IMR-90 (cell line): ENCODE data around the gene MCL1. TPM values are rescaled to one million over a fixed set of nuclear protein-coding genes. Genes with fewer than 3 reads are reported as not detected.
A peak's percentile ranks its signal among the peaks of the same experiment; 100 is the strongest.

Source experiments
- ATAC-seq: fragments of 200-7000 bp; cut with Tn5 transposase; 2 replicates; pipeline ENCODE4 v1.9.1; 2020; ENCODE audit warnings: low read depth, mild to moderate bottlenecking, moderate library complexity
- BruUV-seq: library from RNA; stranded (reverse); fragments of 400-500 nt; replicated peaks from 2 replicates; lab custom pipeline; 2021; lab: Mats Ljungman, UMichigan
- CTCF ChIA-PET: fragments of 300-600 bp; formaldehyde crosslinking; extraction: SDS; loops from one replicate; lab custom pipeline; 2021; ENCODE audit warnings: antibody characterized with exemption; lab: Yijun Ruan, JAX
- POLR2A ChIA-PET: fragments of 300-600 bp; sonication (Branson Sonifier 250); formaldehyde crosslinking; loops from one replicate; lab custom pipeline; 2022; ENCODE audit warnings: antibody characterized with exemption; ENCODE audit not compliant: unreplicated experiment; lab: Charles Lee
- DNase-seq: peaks from one replicate; pipeline ENCODE4 v3.0.0; 2013
- H2AFZ ChIP-seq: replicated peaks from 2 replicates; pipeline ENCODE3; 2013; ENCODE audit warnings: low read length, mild to moderate bottlenecking; ENCODE audit not compliant: poor library complexity
- H2AK5ac ChIP-seq: 2 replicates; pipeline ENCODE4 v1.6.1; 2013; ENCODE audit warnings: low read depth, low read length, inconsistent platforms
- H2AK9ac ChIP-seq: replicated peaks from 2 replicates; pipeline ENCODE3; 2013; ENCODE audit warnings: mild to moderate bottlenecking, low read depth, low read length, moderate library complexity; ENCODE audit not compliant: poor library complexity
- H2BK120ac ChIP-seq: 2 replicates; pipeline ENCODE4 v1.6.1; 2013; ENCODE audit warnings: low read depth, low read length, inconsistent platforms
- H2BK15ac ChIP-seq: 3 replicates; pipeline ENCODE4 v1.6.1; 2013; ENCODE audit warnings: low read depth, low read length, inconsistent platforms
- H2BK20ac ChIP-seq: 2 replicates; pipeline ENCODE4 v1.6.1; 2013; ENCODE audit warnings: low read depth, mild to moderate bottlenecking, inconsistent platforms, low read length, moderate library complexity
- H2BK5ac ChIP-seq: 2 replicates; pipeline ENCODE4 v1.6.1; 2013; ENCODE audit warnings: mild to moderate bottlenecking, low read depth, low read length, inconsistent platforms; ENCODE audit not compliant: poor library complexity, severe bottlenecking
- H3K14ac ChIP-seq: replicated peaks from 2 replicates; pipeline ENCODE4 v1.6.1; 2013; ENCODE audit warnings: low read depth, low read length, inconsistent platforms
- H3K18ac ChIP-seq: 2 replicates; pipeline ENCODE4 v1.6.1; 2013; ENCODE audit warnings: low read depth, low read length, control low read depth
- H3K23ac ChIP-seq: 2 replicates; pipeline ENCODE4 v1.6.1; 2013; ENCODE audit warnings: low read depth, low read length, inconsistent platforms
- H3K27ac ChIP-seq: 2 replicates; pipeline ENCODE4 v1.5.1; 2013; ENCODE audit warnings: mild to moderate bottlenecking, control low read depth, low read length; ENCODE audit not compliant: insufficient read depth
- H3K27me3 ChIP-seq: 2 replicates; pipeline ENCODE4 v1.6.1; 2013; ENCODE audit warnings: low read length; ENCODE audit not compliant: control insufficient read depth, insufficient read depth
- H3K36me3 ChIP-seq: 2 replicates; pipeline ENCODE4 v1.6.1; 2013; ENCODE audit warnings: low read length, mixed read lengths; ENCODE audit not compliant: control insufficient read depth, insufficient read depth
- H3K4ac ChIP-seq: 2 replicates; pipeline ENCODE4 v1.6.1; 2013; ENCODE audit warnings: low read depth, low read length, inconsistent platforms
- H3K4me1 ChIP-seq: 2 replicates; pipeline ENCODE4 v1.6.1; 2013; ENCODE audit warnings: low read length, mixed read lengths; ENCODE audit not compliant: control insufficient read depth, insufficient read depth
- H3K4me2 ChIP-seq: 2 replicates; pipeline ENCODE4 v1.6.1; 2013; ENCODE audit warnings: low read depth, mild to moderate bottlenecking, control low read depth, low read length, moderate library complexity
- H3K4me3 ChIP-seq: 2 replicates; pipeline ENCODE4 v1.5.1; 2013; ENCODE audit warnings: low read depth, mild to moderate bottlenecking, control low read depth, low read length, moderate library complexity; ENCODE audit not compliant: insufficient read depth
- H3K56ac ChIP-seq: 2 replicates; pipeline ENCODE4 v1.6.1; 2013; ENCODE audit warnings: low read length, inconsistent platforms; ENCODE audit not compliant: insufficient read depth; ENCODE audit errors: extremely low read depth
- H3K79me1 ChIP-seq, 2 experiments: 2 replicates each; pipeline ENCODE4 v1.6.1; 2013; ENCODE audit warnings: low read length in 2 of 2, inconsistent platforms in 1 of 2, low read depth in 1 of 2
- H3K9ac ChIP-seq: 2 replicates; pipeline ENCODE4 v1.6.1; 2013; ENCODE audit warnings: low read depth, low read length, control low read depth
- H3K9me1 ChIP-seq: 2 replicates; pipeline ENCODE4 v1.6.1; 2013; ENCODE audit warnings: low read length, inconsistent platforms; ENCODE audit not compliant: insufficient read depth
- H3K9me3 ChIP-seq: 2 replicates; pipeline ENCODE4 v1.6.1; 2013; ENCODE audit warnings: low read length; ENCODE audit not compliant: control insufficient read depth, insufficient read depth
- H4K20me1 ChIP-seq: 2 replicates; pipeline ENCODE4 v1.6.1; 2013; ENCODE audit warnings: low read length, inconsistent platforms; ENCODE audit not compliant: insufficient read depth
- H4K5ac ChIP-seq: 2 replicates; pipeline ENCODE4 v1.6.1; 2013; ENCODE audit warnings: mild to moderate bottlenecking, low read depth, low read length, control low read depth
- H4K8ac ChIP-seq, 2 experiments: 2 replicates each; pipeline ENCODE4 v1.6.1; 2013; ENCODE audit warnings: low read depth in 2 of 2, low read length in 2 of 2, control low read depth in 1 of 2, inconsistent platforms in 1 of 2
- H4K91ac ChIP-seq: 2 replicates; pipeline ENCODE4 v1.6.1; 2013; ENCODE audit warnings: low read depth, low read length, inconsistent platforms; ENCODE audit not compliant: insufficient read depth
- CEBPB ChIP-seq: IDR thresholded peaks from 2 replicates; pipeline ENCODE4 v1.6.1; 2012; ENCODE audit warnings: low read depth, low read length, improper control_type of control experiment
- CHD1 ChIP-seq: IDR thresholded peaks from 2 replicates; pipeline ENCODE4 v1.6.1; 2012; ENCODE audit warnings: low read depth, low read length, improper control_type of control experiment
- MAZ ChIP-seq: IDR thresholded peaks from 2 replicates; pipeline ENCODE4 v1.6.1; 2012; ENCODE audit warnings: low read depth, mild to moderate bottlenecking, low read length, improper control_type of control experiment, moderate library complexity, borderline replicate concordance
- SMC3 ChIP-seq: fragments of 150-350 bp; IDR thresholded peaks from 2 replicates; pipeline ENCODE4 v1.6.1; 2016; ENCODE audit warnings: low read depth, mild to moderate bottlenecking, antibody characterized with exemption, low read length, moderate library complexity
- WGBS, 2 experiments: methylation state at CpG; one replicate each; pipeline versions ENCODE4 v1.1.5 to v1.1.7; 2013; ENCODE audit warnings: missing lambda C conversion rate in 2 of 2; ENCODE audit not compliant: insufficient read length in 1 of 2; ENCODE audit errors: extremely low coverage in 2 of 2; 5-methylcytosine and 5-hydroxymethylcytosine counted together
- dilution Hi-C: fragments of 300-500 bp; cut with HindIII; formaldehyde crosslinking; loops from one replicate; pipeline ENCODE4 v1.14.3; 2018; ENCODE audit warnings: low sequenced_read_pairs; ENCODE audit not compliant: unreplicated experiment
- in situ Hi-C: fragments of 300-500 bp; cut with MboI; formaldehyde crosslinking; loops from 3 replicates; pipeline ENCODE4 v1.14.3; 2019; ENCODE audit warnings: low sequenced_read_pairs, inconsistent platforms, mixed read lengths
- intact Hi-C: fragments of 100-400 bp; cut with micrococcal nuclease; formaldehyde crosslinking; loops from 2 replicates; pipeline ENCODE4 v1.10.0; 2022
- polyA plus RNA-seq, 3 experiments: library from polyadenylated mRNA; depleted of rRNA; stranded (reverse); fragments of >200 nt; gene quantifications; 2 replicates each; pipeline ENCODE4 v1.2.3, GENCODE V29; 2012; ENCODE audit warnings: low replicate concordance in 1 of 3
- total RNA-seq: library from RNA; depleted of rRNA; stranded (reverse); fragments of >200 nt; gene quantifications from 2 replicates; pipeline ENCODE4 v1.2.3, GENCODE V29; 2012
- TF ChIP-seq, protein P1 (sequence below): fragments of 150-350 bp; IDR thresholded peaks from 2 replicates; pipeline ENCODE4 v1.6.1; 2017; ENCODE audit warnings: mild to moderate bottlenecking, antibody characterized with exemption, low read length, low read depth
- TF ChIP-seq, protein P2 (sequence below): fragments of 150-350 bp; IDR thresholded peaks from 2 replicates; pipeline ENCODE4 v1.6.1; 2016; ENCODE audit warnings: low read depth, mild to moderate bottlenecking, low read length, moderate library complexity, borderline replicate concordance
- TF ChIP-seq, protein P3 (sequence below): conservative IDR thresholded peaks from 2 replicates; pipeline ENCODE4 v1.5.1; 2012; ENCODE audit warnings: mild to moderate bottlenecking, low read depth, low read length, improper control_type of control experiment

The MCL1 gene
- total and polyA plus RNA-seq, 2 of the 4 experiments (the other 2 are of a cell fraction), result 79.5 to 142 TPM

DNA sequence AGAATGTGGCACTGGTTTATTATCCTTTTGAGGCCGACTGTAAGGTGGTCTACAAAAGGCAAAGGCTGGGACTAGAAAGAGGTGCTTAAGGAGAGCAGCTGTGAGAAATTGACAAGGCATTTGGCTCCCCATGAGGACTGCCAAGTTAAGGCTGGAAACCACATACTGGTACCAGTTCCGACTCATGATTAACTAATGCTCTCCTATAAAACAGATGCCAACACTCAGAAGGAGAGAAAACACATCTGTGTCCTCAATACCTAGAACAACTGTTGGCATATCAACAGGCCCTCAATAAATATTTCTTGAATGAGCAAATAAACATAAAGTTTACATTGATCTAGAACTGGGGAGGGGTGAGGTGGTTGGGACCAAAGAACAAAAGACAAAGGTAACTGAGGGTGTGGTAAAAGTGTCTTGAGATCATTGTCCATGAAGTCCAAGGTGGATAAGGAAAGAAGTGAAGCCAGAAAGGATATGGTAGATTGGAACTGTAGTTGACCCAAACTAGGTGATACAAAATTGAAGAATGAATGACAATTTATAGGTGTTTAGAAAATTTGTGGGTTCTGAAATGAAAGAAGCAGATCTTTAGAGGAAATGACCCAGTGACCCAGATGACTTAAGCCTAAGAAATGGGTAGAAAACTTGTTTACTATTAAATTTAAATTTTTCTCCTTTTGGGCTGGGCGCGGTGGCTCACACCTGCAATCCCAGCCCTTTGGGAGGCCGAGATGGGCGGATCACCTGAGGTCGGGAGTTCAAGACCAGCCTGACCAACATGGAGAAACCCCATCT is 16.9 kb upstream of the MCL1 start:
- Histone ChIP-seq H3K4me3 (no peak overlapping the region), H3K23ac (no peak overlapping the region), H4K5ac (no peak overlapping the region), H4K8ac (0 out of 4 replicates have a peak overlapping the region, but pooled peaks of 1 of the 2 experiments have one; percentile 12), H2BK15ac (peak overlapping the region; percentile 21; the same call in 1 of the 3 replicates), H2BK5ac (peak overlapping the region; percentile 60), H2BK120ac (no peak overlapping the region), H3K4me2 (no peak overlapping the region), H3K9ac (no peak overlapping the region), H3K18ac (0 out of 2 replicates have a peak overlapping the region, but pooled peaks have one; percentile 36), H3K79me1 (0 out of 4 replicates have a peak, but pooled peaks cover 0 to 6% of the 10 kb centered on the region in 2 experiments), H3K14ac (no peak overlapping the region), H3K9me1 (no peaks in the 10 kb centered on the region), H3K36me3 (no peaks in the 10 kb centered on the region), H4K20me1 (no peaks in the 10 kb centered on the region), H3K4ac (0 out of 2 replicates have a peak overlapping the region, but pooled peaks have one; percentile 50), H3K27me3 (no peaks in the 10 kb centered on the region), H3K9me3 (no peaks in the 10 kb centered on the region), H3K27ac (no peak overlapping the region), H3K56ac (no peak overlapping the region), H2AK5ac (peak overlapping the region; percentile 52; the same call in 1 of the 2 replicates), H2AFZ (peak overlapping the region; percentile 13), H4K91ac (0 out of 2 replicates have a peak overlapping the region, but pooled peaks have one; percentile 20), H2BK20ac (no peak overlapping the region), H2AK9ac (no peak overlapping the region), H3K4me1 (peaks cover 3% of the 10 kb centered on the region; the same call in 1 of the 2 replicates)
- in situ Hi-C loops (no loop called here), dilution Hi-C loops (no loop called here), intact Hi-C loops (no loop called here)
- ChIA-PET POLR2A (no interaction called here), CTCF (interaction anchor here (0.6 kb wide), 1 partner anchor 341 kb away, joined by 3 read pairs; no protein-coding TSS in a partner anchor)
- no TSS peak for BruUV-seq
- TF ChIP-seq CEBPB (no peak), SMC3 (no peak), CHD1 (no peak), MAZ (no peak)
- TF ChIP-seq, protein P1, sequence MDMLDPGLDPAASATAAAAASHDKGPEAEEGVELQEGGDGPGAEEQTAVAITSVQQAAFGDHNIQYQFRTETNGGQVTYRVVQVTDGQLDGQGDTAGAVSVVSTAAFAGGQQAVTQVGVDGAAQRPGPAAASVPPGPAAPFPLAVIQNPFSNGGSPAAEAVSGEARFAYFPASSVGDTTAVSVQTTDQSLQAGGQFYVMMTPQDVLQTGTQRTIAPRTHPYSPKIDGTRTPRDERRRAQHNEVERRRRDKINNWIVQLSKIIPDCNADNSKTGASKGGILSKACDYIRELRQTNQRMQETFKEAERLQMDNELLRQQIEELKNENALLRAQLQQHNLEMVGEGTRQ, result no peak
- TF ChIP-seq, protein P2, sequence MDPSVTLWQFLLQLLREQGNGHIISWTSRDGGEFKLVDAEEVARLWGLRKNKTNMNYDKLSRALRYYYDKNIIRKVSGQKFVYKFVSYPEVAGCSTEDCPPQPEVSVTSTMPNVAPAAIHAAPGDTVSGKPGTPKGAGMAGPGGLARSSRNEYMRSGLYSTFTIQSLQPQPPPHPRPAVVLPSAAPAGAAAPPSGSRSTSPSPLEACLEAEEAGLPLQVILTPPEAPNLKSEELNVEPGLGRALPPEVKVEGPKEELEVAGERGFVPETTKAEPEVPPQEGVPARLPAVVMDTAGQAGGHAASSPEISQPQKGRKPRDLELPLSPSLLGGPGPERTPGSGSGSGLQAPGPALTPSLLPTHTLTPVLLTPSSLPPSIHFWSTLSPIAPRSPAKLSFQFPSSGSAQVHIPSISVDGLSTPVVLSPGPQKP, result no peak
- TF ChIP-seq, protein P3, sequence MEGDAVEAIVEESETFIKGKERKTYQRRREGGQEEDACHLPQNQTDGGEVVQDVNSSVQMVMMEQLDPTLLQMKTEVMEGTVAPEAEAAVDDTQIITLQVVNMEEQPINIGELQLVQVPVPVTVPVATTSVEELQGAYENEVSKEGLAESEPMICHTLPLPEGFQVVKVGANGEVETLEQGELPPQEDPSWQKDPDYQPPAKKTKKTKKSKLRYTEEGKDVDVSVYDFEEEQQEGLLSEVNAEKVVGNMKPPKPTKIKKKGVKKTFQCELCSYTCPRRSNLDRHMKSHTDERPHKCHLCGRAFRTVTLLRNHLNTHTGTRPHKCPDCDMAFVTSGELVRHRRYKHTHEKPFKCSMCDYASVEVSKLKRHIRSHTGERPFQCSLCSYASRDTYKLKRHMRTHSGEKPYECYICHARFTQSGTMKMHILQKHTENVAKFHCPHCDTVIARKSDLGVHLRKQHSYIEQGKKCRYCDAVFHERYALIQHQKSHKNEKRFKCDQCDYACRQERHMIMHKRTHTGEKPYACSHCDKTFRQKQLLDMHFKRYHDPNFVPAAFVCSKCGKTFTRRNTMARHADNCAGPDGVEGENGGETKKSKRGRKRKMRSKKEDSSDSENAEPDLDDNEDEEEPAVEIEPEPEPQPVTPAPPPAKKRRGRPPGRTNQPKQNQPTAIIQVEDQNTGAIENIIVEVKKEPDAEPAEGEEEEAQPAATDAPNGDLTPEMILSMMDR, result no peak
- DNase-seq, result peak; percentile 59
- peak; percentile 54 for ATAC-seq
- 80% methylated on average over 1 of the region's 7 CpGs; no CpG with 5 or more reads in 1 of the 2 experiments for WGBS, 2 experiments
